Measurements from ENCODE around the gene SLC1A2.

SLC1A2 gene

GRCh38 chr11:35247863-35248262 lies 171.5 kb downstream of the SLC1A2 start:
- H3K27me3 ChIP-seq (ENCODE audit: control insufficient read depth, insufficient read depth, low read length): no peaks in the 10 kb centered on the region
- H3K4me1 ChIP-seq (ENCODE audit: control insufficient read depth, insufficient read depth, low read length): no peaks in the 10 kb centered on the region
- no peaks in the 10 kb centered on the region for H3K36me3 ChIP-seq (ENCODE audit: control insufficient read depth, insufficient read depth, low read length)
- H3K27ac ChIP-seq (ENCODE audit: low read depth, low read length): no peak overlapping the region
- no peak overlapping the region for H3K9ac ChIP-seq (ENCODE audit: low read depth, low read length)
- H3K9me3 ChIP-seq (ENCODE audit: control insufficient read depth, insufficient read depth, low read length): no peaks in the 10 kb centered on the region
- no peak overlapping the region for H3K4me3 ChIP-seq (ENCODE audit: low read depth, low read length)

GRCh38 chr11:35247428-35247827 lies 171.9 kb downstream of the SLC1A2 start:
- Histone ChIP-seq H3K36me3 (ENCODE audit: control insufficient read depth, insufficient read depth, low read length) (no peaks in the 10 kb centered on the region), H3K27me3 (ENCODE audit: control insufficient read depth, insufficient read depth, low read length) (no peaks in the 10 kb centered on the region), H3K27ac (ENCODE audit: low read depth, low read length) (no peak overlapping the region), H3K4me3 (ENCODE audit: low read depth, low read length) (no peak overlapping the region), H3K9ac (ENCODE audit: low read depth, low read length) (no peak overlapping the region), H3K9me3 (ENCODE audit: control insufficient read depth, insufficient read depth, low read length) (no peaks in the 10 kb centered on the region), H3K4me1 (ENCODE audit: control insufficient read depth, insufficient read depth, low read length) (no peaks in the 10 kb centered on the region)

GRCh38 chr11:35246745-35247144 lies 172.6 kb downstream of the SLC1A2 start:
- no peaks in the 10 kb centered on the region for H3K27me3 ChIP-seq (ENCODE audit: control insufficient read depth, insufficient read depth, low read length)
- H3K9ac ChIP-seq (ENCODE audit: low read depth, low read length): no peak overlapping the region
- no peak overlapping the region for H3K27ac ChIP-seq (ENCODE audit: low read depth, low read length)
- no peaks in the 10 kb centered on the region for H3K9me3 ChIP-seq (ENCODE audit: control insufficient read depth, insufficient read depth, low read length)
- no peak overlapping the region for H3K4me3 ChIP-seq (ENCODE audit: low read depth, low read length)
- H3K4me1 ChIP-seq (ENCODE audit: control insufficient read depth, insufficient read depth, low read length): no peaks in the 10 kb centered on the region
- H3K36me3 ChIP-seq (ENCODE audit: control insufficient read depth, insufficient read depth, low read length): no peaks in the 10 kb centered on the region

GRCh38 chr11:35245786-35246185 lies 173.6 kb downstream of the SLC1A2 start:
- Histone ChIP-seq H3K27me3 (ENCODE audit: control insufficient read depth, insufficient read depth, low read length) (no peaks in the 10 kb centered on the region), H3K4me3 (ENCODE audit: low read depth, low read length) (no peak overlapping the region), H3K9ac (ENCODE audit: low read depth, low read length) (no peak overlapping the region), H3K4me1 (ENCODE audit: control insufficient read depth, insufficient read depth, low read length) (no peaks in the 10 kb centered on the region), H3K27ac (ENCODE audit: low read depth, low read length) (no peak overlapping the region), H3K9me3 (ENCODE audit: control insufficient read depth, insufficient read depth, low read length) (no peaks in the 10 kb centered on the region), H3K36me3 (ENCODE audit: control insufficient read depth, insufficient read depth, low read length) (no peaks in the 10 kb centered on the region)

GRCh38 chr11:35245056-35245455 lies 174.3 kb downstream of the SLC1A2 start:
- Histone ChIP-seq H3K27ac (ENCODE audit: low read depth, low read length) (no peak overlapping the region), H3K9ac (ENCODE audit: low read depth, low read length) (no peak overlapping the region), H3K9me3 (ENCODE audit: control insufficient read depth, insufficient read depth, low read length) (no peaks in the 10 kb centered on the region), H3K36me3 (ENCODE audit: control insufficient read depth, insufficient read depth, low read length) (no peaks in the 10 kb centered on the region), H3K4me1 (ENCODE audit: control insufficient read depth, insufficient read depth, low read length) (no peaks in the 10 kb centered on the region), H3K27me3 (ENCODE audit: control insufficient read depth, insufficient read depth, low read length) (no peaks in the 10 kb centered on the region), H3K4me3 (ENCODE audit: low read depth, low read length) (no peak overlapping the region)

- no peaks in the 10 kb centered on the region for H3K9me3 ChIP-seq (ENCODE audit: control insufficient read depth, insufficient read depth, low read length)
- H3K27ac ChIP-seq (ENCODE audit: low read depth, low read length): no peak overlapping the region
- no peaks in the 10 kb centered on the region for H3K36me3 ChIP-seq (ENCODE audit: control insufficient read depth, insufficient read depth, low read length)
- H3K27me3 ChIP-seq (ENCODE audit: control insufficient read depth, insufficient read depth, low read length): no peaks in the 10 kb centered on the region
- H3K9ac ChIP-seq (ENCODE audit: low read depth, low read length): no peak overlapping the region
- no peak overlapping the region for H3K4me3 ChIP-seq (ENCODE audit: low read depth, low read length)
- H3K4me1 ChIP-seq (ENCODE audit: control insufficient read depth, insufficient read depth, low read length): no peaks in the 10 kb centered on the region
Measured at GRCh38 chr11:35243774-35244173, 175.6 kb downstream of the SLC1A2 start.

GRCh38 chr11:35242412-35243242 lies 176.7 kb downstream of the SLC1A2 start:
- H3K4me1 ChIP-seq (ENCODE audit: control insufficient read depth, insufficient read depth, low read length): peaks cover 4% of the 10 kb centered on the region; the same call in 1 of the 2 replicates
- no peaks in the 10 kb centered on the region for H3K36me3 ChIP-seq (ENCODE audit: control insufficient read depth, insufficient read depth, low read length)
- no peaks in the 10 kb centered on the region for H3K9me3 ChIP-seq (ENCODE audit: control insufficient read depth, insufficient read depth, low read length)
- H3K9ac ChIP-seq (ENCODE audit: low read depth, low read length): no peak overlapping the region
- H3K4me3 ChIP-seq (ENCODE audit: low read depth, low read length): no peak overlapping the region
- no peak overlapping the region for H3K27ac ChIP-seq (ENCODE audit: low read depth, low read length)
- no peaks in the 10 kb centered on the region for H3K27me3 ChIP-seq (ENCODE audit: control insufficient read depth, insufficient read depth, low read length)

GRCh38 chr11:35241531-35241930 lies 177.8 kb downstream of the SLC1A2 start:
- H3K9me3 ChIP-seq (ENCODE audit: control insufficient read depth, insufficient read depth, low read length): no peaks in the 10 kb centered on the region
- no peak overlapping the region for H3K9ac ChIP-seq (ENCODE audit: low read depth, low read length)
- H3K27ac ChIP-seq (ENCODE audit: low read depth, low read length): no peak overlapping the region
- no peaks in the 10 kb centered on the region for H3K27me3 ChIP-seq (ENCODE audit: control insufficient read depth, insufficient read depth, low read length)
- H3K36me3 ChIP-seq (ENCODE audit: control insufficient read depth, insufficient read depth, low read length): no peaks in the 10 kb centered on the region
- H3K4me1 ChIP-seq (ENCODE audit: control insufficient read depth, insufficient read depth, low read length): peaks cover 9% of the 10 kb centered on the region; the same call in 1 of the 2 replicates
- no peak overlapping the region for H3K4me3 ChIP-seq (ENCODE audit: low read depth, low read length)

- H3K4me3 ChIP-seq (ENCODE audit: low read depth, low read length): no peak overlapping the region
- H3K36me3 ChIP-seq (ENCODE audit: control insufficient read depth, insufficient read depth, low read length): no peaks in the 10 kb centered on the region
- H3K27ac ChIP-seq (ENCODE audit: low read depth, low read length): no peak overlapping the region
- H3K4me1 ChIP-seq (ENCODE audit: control insufficient read depth, insufficient read depth, low read length): peaks cover 9% of the 10 kb centered on the region; the same call in 1 of the 2 replicates
- no peaks in the 10 kb centered on the region for H3K9me3 ChIP-seq (ENCODE audit: control insufficient read depth, insufficient read depth, low read length)
- no peaks in the 10 kb centered on the region for H3K27me3 ChIP-seq (ENCODE audit: control insufficient read depth, insufficient read depth, low read length)
- H3K9ac ChIP-seq (ENCODE audit: low read depth, low read length): no peak overlapping the region
Measured at GRCh38 chr11:35241083-35241482, 178.3 kb downstream of the SLC1A2 start.

- Histone ChIP-seq H3K9ac (ENCODE audit: low read depth, low read length) (no peak overlapping the region), H3K4me3 (ENCODE audit: low read depth, low read length) (no peak overlapping the region), H3K36me3 (ENCODE audit: control insufficient read depth, insufficient read depth, low read length) (no peaks in the 10 kb centered on the region), H3K9me3 (ENCODE audit: control insufficient read depth, insufficient read depth, low read length) (no peaks in the 10 kb centered on the region), H3K27me3 (ENCODE audit: control insufficient read depth, insufficient read depth, low read length) (no peaks in the 10 kb centered on the region), H3K27ac (ENCODE audit: low read depth, low read length) (no peak overlapping the region), H3K4me1 (ENCODE audit: control insufficient read depth, insufficient read depth, low read length) (peaks cover 9% of the 10 kb centered on the region; the same call in 1 of the 2 replicates)
Measured at GRCh38 chr11:35239471-35240075, 179.8 kb downstream of the SLC1A2 start.

- Histone ChIP-seq H3K4me3 (ENCODE audit: low read depth, low read length) (no peak overlapping the region), H3K4me1 (ENCODE audit: control insufficient read depth, insufficient read depth, low read length) (peaks cover 9% of the 10 kb centered on the region; the same call in 1 of the 2 replicates), H3K9ac (ENCODE audit: low read depth, low read length) (no peak overlapping the region), H3K36me3 (ENCODE audit: control insufficient read depth, insufficient read depth, low read length) (no peaks in the 10 kb centered on the region), H3K27ac (ENCODE audit: low read depth, low read length) (no peak overlapping the region), H3K27me3 (ENCODE audit: control insufficient read depth, insufficient read depth, low read length) (no peaks in the 10 kb centered on the region), H3K9me3 (ENCODE audit: control insufficient read depth, insufficient read depth, low read length) (no peaks in the 10 kb centered on the region)
Measured at GRCh38 chr11:35238882-35239281, 180.5 kb downstream of the SLC1A2 start.
